HepG2 (cell line): ENCODE measurements around the gene MAP1LC3A. TPM values are rescaled to one million over a fixed set of nuclear protein-coding genes. Genes with fewer than 3 reads are reported as not detected.

Source experiments
- EED ChIP-seq: sonication (generic); formaldehyde crosslinking; IDR thresholded peaks from 2 replicates; pipeline ENCODE4 v1.5.0; 2020; ENCODE audit warnings: mild to moderate bottlenecking, missing genetic modification reagents
- GZF1 ChIP-seq: sonication (generic); formaldehyde crosslinking; IDR thresholded peaks from 2 replicates; pipeline ENCODE4 v1.5.1; 2020; ENCODE audit warnings: mild to moderate bottlenecking, missing genetic modification reagents
- JUN ChIP-seq: sonication (generic); formaldehyde crosslinking; IDR thresholded peaks from 2 replicates; pipeline ENCODE4 v1.4.0; 2020; ENCODE audit warnings: mild to moderate bottlenecking, missing genetic modification reagents
- LCORL ChIP-seq, 2 experiments: fragments of 450-650 bp in 1 of 2; sonication (generic) in 1 of 2; formaldehyde crosslinking in 1 of 2; IDR thresholded peaks; 2 replicates each; pipeline versions ENCODE4 v1.5.0 to v1.6.1; 2017 to 2020; ENCODE audit warnings: antibody characterized with exemption in 1 of 2, missing genetic modification reagents in 1 of 2
- MTF2 ChIP-seq: sonication (generic); formaldehyde crosslinking; IDR thresholded peaks from 2 replicates; pipeline ENCODE4 v1.5.0; 2020; ENCODE audit warnings: missing genetic modification reagents, borderline replicate concordance
- SNAI1 ChIP-seq: sonication (generic); formaldehyde crosslinking; IDR thresholded peaks from 2 replicates; pipeline ENCODE4 v1.5.0; 2020; ENCODE audit warnings: mild to moderate bottlenecking, missing genetic modification reagents, borderline replicate concordance
- ZNF460 ChIP-seq: sonication (generic); formaldehyde crosslinking; IDR thresholded peaks from 2 replicates; pipeline ENCODE4 v1.5.1; 2020; ENCODE audit warnings: missing genetic modification reagents, mild to moderate bottlenecking, borderline replicate concordance
- ZNF484 ChIP-seq: sonication (generic); formaldehyde crosslinking; IDR thresholded peaks from 2 replicates; pipeline ENCODE4 v1.5.1; 2020; ENCODE audit warnings: mild to moderate bottlenecking, low read depth, missing genetic modification reagents, borderline replicate concordance
- ZNF530 ChIP-seq: sonication (generic); formaldehyde crosslinking; IDR thresholded peaks from 2 replicates; pipeline ENCODE4 v1.5.0; 2020; ENCODE audit warnings: low read depth, mild to moderate bottlenecking, missing genetic modification reagents
- ZNF607 ChIP-seq: sonication (generic); formaldehyde crosslinking; IDR thresholded peaks from 2 replicates; pipeline ENCODE4 v1.5.1; 2020; ENCODE audit warnings: missing genetic modification reagents, mild to moderate bottlenecking, borderline replicate concordance
- ZNF616 ChIP-seq: sonication (generic); formaldehyde crosslinking; IDR thresholded peaks from 2 replicates; pipeline ENCODE4 v1.5.0; 2020; ENCODE audit warnings: low read depth, mild to moderate bottlenecking, missing genetic modification reagents
- polyA plus RNA-seq, 8 experiments: library from polyadenylated mRNA; depleted of rRNA in 3 of 8; stranded (reverse) in 7 of 8; unstranded in 1 of 8; fragments of >200 nt; fragmentation: Illumina TruSeq in 4 of 8; extraction: Trizol in 4 of 8; gene quantifications; 2 replicates each; pipeline versions ENCODE4 v1.2.1 to v1.2.3, GENCODE V29; 2011 to 2016; ENCODE audit warnings: low read depth in 4 of 8, missing spikeins in 1 of 8, mixed read lengths in 1 of 8; ENCODE audit not compliant: insufficient read depth in 1 of 8
- total RNA-seq, 5 experiments: library from RNA; depleted of rRNA; stranded (reverse); fragments of >200 nt; fragmentation: Illumina TruSeq; extraction: Trizol; gene quantifications; 2 replicates each; pipeline ENCODE4 v1.2.3, GENCODE V29; 2016; ENCODE audit warnings: low read depth in 1 of 5
- TF ChIP-seq, protein P1 (sequence below): sonication (generic); formaldehyde crosslinking; IDR thresholded peaks from 2 replicates; pipeline ENCODE4 v1.5.0; 2020; ENCODE audit warnings: mild to moderate bottlenecking, missing genetic modification reagents, borderline replicate concordance
- TF ChIP-seq, protein P2 (sequence below): sonication (generic); formaldehyde crosslinking; IDR thresholded peaks from 2 replicates; pipeline ENCODE4 v1.8.0; 2022; ENCODE audit warnings: missing genetic modification reagents, mild to moderate bottlenecking, borderline replicate concordance
- TF ChIP-seq, protein P3 (sequence below): sonication (generic); formaldehyde crosslinking; IDR thresholded peaks from 2 replicates; pipeline ENCODE4 v1.8.0; 2022; ENCODE audit warnings: low read depth, missing genetic modification reagents
- TF ChIP-seq, protein P4 (sequence below): sonication (generic); formaldehyde crosslinking; IDR thresholded peaks from 2 replicates; pipeline ENCODE4 v1.4.0; 2020; ENCODE audit warnings: missing genetic modification reagents, borderline replicate concordance

The MAP1LC3A gene
- total and polyA plus RNA-seq, 2 of the 13 experiments (the other 11 are each of a cell fraction or from before 2014, with no cell fraction given): not detected

- TF ChIP-seq, protein P1, sequence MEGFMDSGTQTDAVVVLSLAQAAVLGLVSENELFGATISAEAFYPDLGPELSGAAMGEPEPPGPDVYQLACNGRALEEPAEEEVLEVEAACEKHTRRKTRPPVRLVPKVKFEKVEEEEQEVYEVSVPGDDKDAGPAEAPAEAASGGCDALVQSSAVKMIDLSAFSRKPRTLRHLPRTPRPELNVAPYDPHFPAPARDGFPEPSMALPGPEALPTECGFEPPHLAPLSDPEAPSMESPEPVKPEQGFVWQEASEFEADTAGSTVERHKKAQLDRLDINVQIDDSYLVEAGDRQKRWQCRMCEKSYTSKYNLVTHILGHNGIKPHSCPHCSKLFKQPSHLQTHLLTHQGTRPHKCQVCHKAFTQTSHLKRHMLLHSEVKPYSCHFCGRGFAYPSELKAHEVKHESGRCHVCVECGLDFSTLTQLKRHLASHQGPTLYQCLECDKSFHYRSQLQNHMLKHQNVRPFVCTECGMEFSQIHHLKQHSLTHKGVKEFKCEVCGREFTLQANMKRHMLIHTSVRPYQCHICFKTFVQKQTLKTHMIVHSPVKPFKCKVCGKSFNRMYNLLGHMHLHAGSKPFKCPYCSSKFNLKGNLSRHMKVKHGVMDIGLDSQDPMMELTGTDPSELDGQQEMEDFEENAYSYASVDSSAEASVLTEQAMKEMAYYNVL (CRISPR knock-in tag): no peak
- TF ChIP-seq SNAI1 (CRISPR knock-in tag) (no peak), ZNF484 (CRISPR knock-in tag) (no peak), ZNF530 (CRISPR knock-in tag) (no peak), GZF1 (CRISPR knock-in tag) (no peak), ZNF460 (no peak), MTF2 (no peak), ZNF607 (no peak), LCORL (IDR thresholded peaks at IDR 0.05) (no peak), LCORL (CRISPR knock-in tag; IDR thresholded peaks at IDR 0.05) (peak; percentile 61; the same call in 1 of the 2 replicates), JUN (CRISPR knock-in tag) (no peak), EED (CRISPR knock-in tag) (no peak), ZNF616 (no peak)
- TF ChIP-seq, protein P2, sequence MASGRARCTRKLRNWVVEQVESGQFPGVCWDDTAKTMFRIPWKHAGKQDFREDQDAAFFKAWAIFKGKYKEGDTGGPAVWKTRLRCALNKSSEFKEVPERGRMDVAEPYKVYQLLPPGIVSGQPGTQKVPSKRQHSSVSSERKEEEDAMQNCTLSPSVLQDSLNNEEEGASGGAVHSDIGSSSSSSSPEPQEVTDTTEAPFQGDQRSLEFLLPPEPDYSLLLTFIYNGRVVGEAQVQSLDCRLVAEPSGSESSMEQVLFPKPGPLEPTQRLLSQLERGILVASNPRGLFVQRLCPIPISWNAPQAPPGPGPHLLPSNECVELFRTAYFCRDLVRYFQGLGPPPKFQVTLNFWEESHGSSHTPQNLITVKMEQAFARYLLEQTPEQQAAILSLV: 0 out of 2 replicates have a peak, but pooled peaks have one; percentile 34
- TF ChIP-seq, protein P3, sequence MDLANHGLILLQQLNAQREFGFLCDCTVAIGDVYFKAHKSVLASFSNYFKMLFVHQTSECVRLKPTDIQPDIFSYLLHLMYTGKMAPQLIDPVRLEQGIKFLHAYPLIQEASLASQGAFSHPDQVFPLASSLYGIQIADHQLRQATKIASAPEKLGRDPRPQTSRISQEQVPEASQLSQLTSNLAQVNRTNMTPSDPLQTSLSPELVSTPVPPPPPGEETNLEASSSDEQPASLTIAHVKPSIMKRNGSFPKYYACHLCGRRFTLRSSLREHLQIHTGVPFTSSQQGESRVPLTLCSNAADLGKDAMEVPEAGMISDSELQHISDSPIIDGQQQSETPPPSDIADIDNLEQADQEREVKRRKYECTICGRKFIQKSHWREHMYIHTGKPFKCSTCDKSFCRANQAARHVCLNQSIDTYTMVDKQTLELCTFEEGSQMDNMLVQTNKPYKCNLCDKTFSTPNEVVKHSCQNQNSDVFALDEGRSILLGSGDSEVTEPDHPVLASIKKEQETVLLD (CRISPR knock-in tag): no peak
- TF ChIP-seq, protein P4, sequence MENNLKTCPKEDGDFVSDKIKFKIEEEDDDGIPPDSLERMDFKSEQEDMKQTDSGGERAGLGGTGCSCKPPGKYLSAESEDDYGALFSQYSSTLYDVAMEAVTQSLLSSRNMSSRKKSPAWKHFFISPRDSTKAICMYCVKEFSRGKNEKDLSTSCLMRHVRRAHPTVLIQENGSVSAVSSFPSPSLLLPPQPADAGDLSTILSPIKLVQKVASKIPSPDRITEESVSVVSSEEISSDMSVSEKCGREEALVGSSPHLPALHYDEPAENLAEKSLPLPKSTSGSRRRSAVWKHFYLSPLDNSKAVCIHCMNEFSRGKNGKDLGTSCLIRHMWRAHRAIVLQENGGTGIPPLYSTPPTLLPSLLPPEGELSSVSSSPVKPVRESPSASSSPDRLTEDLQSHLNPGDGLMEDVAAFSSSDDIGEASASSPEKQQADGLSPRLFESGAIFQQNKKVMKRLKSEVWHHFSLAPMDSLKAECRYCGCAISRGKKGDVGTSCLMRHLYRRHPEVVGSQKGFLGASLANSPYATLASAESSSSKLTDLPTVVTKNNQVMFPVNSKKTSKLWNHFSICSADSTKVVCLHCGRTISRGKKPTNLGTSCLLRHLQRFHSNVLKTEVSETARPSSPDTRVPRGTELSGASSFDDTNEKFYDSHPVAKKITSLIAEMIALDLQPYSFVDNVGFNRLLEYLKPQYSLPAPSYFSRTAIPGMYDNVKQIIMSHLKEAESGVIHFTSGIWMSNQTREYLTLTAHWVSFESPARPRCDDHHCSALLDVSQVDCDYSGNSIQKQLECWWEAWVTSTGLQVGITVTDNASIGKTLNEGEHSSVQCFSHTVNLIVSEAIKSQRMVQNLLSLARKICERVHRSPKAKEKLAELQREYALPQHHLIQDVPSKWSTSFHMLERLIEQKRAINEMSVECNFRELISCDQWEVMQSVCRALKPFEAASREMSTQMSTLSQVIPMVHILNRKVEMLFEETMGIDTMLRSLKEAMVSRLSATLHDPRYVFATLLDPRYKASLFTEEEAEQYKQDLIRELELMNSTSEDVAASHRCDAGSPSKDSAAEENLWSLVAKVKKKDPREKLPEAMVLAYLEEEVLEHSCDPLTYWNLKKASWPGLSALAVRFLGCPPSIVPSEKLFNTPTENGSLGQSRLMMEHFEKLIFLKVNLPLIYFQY (CRISPR knock-in tag): 0 out of 2 replicates have a peak, but pooled peaks have one; percentile 27
These were observed 19.8 kb upstream of the MAP1LC3A start (continued) for GRCh38 chr20:34538671-34539123.
